Pancreas (tissue), 10 donors: ENCODE results near the gene DSCAM. TPM values are rescaled to one million over a fixed set of nuclear protein-coding genes. Genes with fewer than 3 reads are reported as not detected.
"Not testable (repeated sequence)": the region's sequence is repeated elsewhere in the genome, so short reads cannot be mapped to it uniquely, and the experiment has no call there.

Source experiments
- ATAC-seq, 4 donors: fragments of 200-7000 bp; cut with Tn5 transposase; one replicate each; pipeline versions ENCODE4 v1.8.0 to v1.9.1; 2020; ENCODE audit warnings: mild to moderate bottlenecking in 4 of 4, moderate library complexity in 4 of 4
- DNase-seq, 6 donors: peaks; one replicate each; pipeline ENCODE4 v3.0.0-alpha.2; 2020
- FAIRE-seq: peaks from 2 replicates; lab custom pipeline; 2012; peaks lifted over from hg19 to GRCh38; lab: Jason Lieb, UNC
- H3K27ac ChIP-seq, 4 donors: fragments of 200-600 bp; sonication (generic); 1 replicate in 3 of 4; 2 replicates in 1 of 4; pipeline versions ENCODE4 v1.5.0 to v1.8.0; 2020
- H3K27me3 ChIP-seq, 4 donors: fragments of 200-600 bp; one replicate each; pipeline ENCODE4 v1.8.0; 2021
- H3K36me3 ChIP-seq, 3 donors: fragments of 200-600 bp; sonication (generic) in 1 of 3; one replicate each; pipeline versions ENCODE4 v1.5.0 to v1.8.0; 2020 to 2021
- H3K4me1 ChIP-seq, 3 donors: fragments of 200-600 bp; one replicate each; pipeline ENCODE4 v1.8.0; 2021
- H3K4me3 ChIP-seq, 4 donors: fragments of 200-600 bp; sonication (generic) in 2 of 4; one replicate each; pipeline versions ENCODE4 v1.5.0 to v1.8.0; 2020 to 2021
- H3K9me3 ChIP-seq, 4 donors: fragments of 200-600 bp; one replicate each; pipeline ENCODE4 v1.8.0; 2021
- WGBS, 2 donors: extraction: QIAGEN DNeasy Blood & Tissue Kit; methylation state at CpG; one replicate each; pipeline ENCODE4 v1.1.7; 2013; 5-methylcytosine and 5-hydroxymethylcytosine counted together
- intact Hi-C, 3 donors: fragments of 100-400 bp; cut with DNase I; formaldehyde crosslinking; loops; one replicate each; pipeline versions ENCODE4 v1.11.1 to v1.14.2; 2022
- polyA plus RNA-seq, 2 donors: library from polyadenylated mRNA; stranded (reverse); fragments of 200-250 nt; gene quantifications; one replicate each; pipeline ENCODE4 v1.2.3, GENCODE V29; 2013
- total RNA-seq, 6 donors: library from RNA; stranded (reverse); fragmentation: NEBNext Ultra II Directional in 4 of 6; extraction: Animal tissue kit (Norgen Biotek cat#: 25700) in 4 of 6; gene quantifications; one replicate each; pipeline versions ENCODE4 v1.2.1 to v1.2.4, GENCODE V29; 2021 to 2023
- TF ChIP-seq, protein P1 (sequence below), 4 donors: fragments of 200-600 bp; sonication (generic) in 3 of 4; IDR thresholded peaks; one replicate each; pipeline versions ENCODE4 v1.5.0 to v1.8.0; 2021; ENCODE audit warnings: antibody characterized with exemption in 4 of 4
- donor health status: healthy with polysubstance abuse.
- donor health status: DM: no; HTN: no; CAD: no; lungs with moderate emphysema.
- donor health status: DM: no; HTN: no; CAD: no.
- donor health status: control.
- donor health status: control.
- donor health status: Bipolar disorder and iron deficiency.
- donor health status: DM: yes; HTN: yes; CAD: no.
- donor health status: DM: no; HTN: no; CAD: no.
- donor health status: DM: no; HTN: no; CAD: no.
- donor health status: DM: yes; HTN: yes; CAD: no.

Gene DSCAM
- total and polyA plus RNA-seq, 8 donors: 0.05 to 0.77 (median 0.14) TPM

DNA sequence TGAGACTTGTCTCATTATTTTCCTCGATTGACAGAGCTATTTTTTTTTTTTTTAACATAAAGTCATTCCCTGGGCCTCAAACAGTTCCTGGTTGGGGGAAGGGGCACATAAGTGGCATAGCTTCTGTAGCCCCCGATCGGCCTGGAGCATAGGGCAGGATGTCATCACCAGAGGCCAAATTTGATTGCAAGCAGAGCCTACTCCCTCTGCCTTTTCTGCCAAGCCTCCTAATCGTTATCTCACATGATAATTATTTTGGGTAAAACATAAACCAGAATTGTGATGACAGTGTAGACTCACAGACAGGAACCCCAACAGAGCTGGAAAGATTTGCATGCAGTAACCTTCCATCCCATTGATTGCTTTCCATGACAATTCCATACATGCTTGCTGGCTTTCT lies 574.9 kb downstream of the DSCAM start:
- FAIRE-seq (no peak), ATAC-seq (no peak), DNase-seq (no peak)
- TF ChIP-seq, protein P1, sequence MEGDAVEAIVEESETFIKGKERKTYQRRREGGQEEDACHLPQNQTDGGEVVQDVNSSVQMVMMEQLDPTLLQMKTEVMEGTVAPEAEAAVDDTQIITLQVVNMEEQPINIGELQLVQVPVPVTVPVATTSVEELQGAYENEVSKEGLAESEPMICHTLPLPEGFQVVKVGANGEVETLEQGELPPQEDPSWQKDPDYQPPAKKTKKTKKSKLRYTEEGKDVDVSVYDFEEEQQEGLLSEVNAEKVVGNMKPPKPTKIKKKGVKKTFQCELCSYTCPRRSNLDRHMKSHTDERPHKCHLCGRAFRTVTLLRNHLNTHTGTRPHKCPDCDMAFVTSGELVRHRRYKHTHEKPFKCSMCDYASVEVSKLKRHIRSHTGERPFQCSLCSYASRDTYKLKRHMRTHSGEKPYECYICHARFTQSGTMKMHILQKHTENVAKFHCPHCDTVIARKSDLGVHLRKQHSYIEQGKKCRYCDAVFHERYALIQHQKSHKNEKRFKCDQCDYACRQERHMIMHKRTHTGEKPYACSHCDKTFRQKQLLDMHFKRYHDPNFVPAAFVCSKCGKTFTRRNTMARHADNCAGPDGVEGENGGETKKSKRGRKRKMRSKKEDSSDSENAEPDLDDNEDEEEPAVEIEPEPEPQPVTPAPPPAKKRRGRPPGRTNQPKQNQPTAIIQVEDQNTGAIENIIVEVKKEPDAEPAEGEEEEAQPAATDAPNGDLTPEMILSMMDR (IDR thresholded peaks at IDR 0.05): no peak
- no peaks in the 10 kb centered on the region for H3K9me3 ChIP-seq
- intact Hi-C loops: no loop called here
- H3K4me1 ChIP-seq: no peaks in the 10 kb centered on the region
- 38 to 42% methylated on average over 4 of the region's 4 CpGs for WGBS, 2 donors
- H3K4me3 ChIP-seq: no peak overlapping the region
- H3K27me3 ChIP-seq: no peaks in the 10 kb centered on the region
- no peak overlapping the region for H3K27ac ChIP-seq
- no peaks in the 10 kb centered on the region for H3K36me3 ChIP-seq

DNA sequence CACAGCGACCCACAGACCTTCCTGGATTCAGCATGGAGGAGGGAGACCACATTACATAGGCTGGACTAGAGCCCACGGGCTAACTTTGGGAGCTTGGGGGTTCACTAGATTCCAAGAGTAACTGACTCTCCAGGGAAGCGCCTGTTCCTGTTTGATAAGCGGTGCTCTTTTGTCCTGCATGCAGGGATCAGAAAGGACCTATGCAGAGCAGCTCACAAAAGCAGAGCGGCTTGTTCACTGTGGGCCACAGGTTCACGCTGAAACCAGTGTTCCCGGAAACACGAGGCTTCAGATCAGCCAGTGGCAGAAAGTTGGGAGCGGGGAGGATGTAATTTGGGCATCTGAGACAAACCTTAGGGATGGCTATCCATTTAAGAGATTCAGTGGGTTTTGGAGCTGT lies 575.8 kb downstream of the DSCAM start:
- Histone ChIP-seq H3K4me3 (no peak overlapping the region), H3K4me1 (no peaks in the 10 kb centered on the region), H3K36me3 (no peaks in the 10 kb centered on the region), H3K27ac (no peak overlapping the region), H3K9me3 (no peaks in the 10 kb centered on the region), H3K27me3 (no peaks in the 10 kb centered on the region)
- no peak for FAIRE-seq
- WGBS, 2 donors: 66 to 70% methylated on average over 9 of the region's 9 CpGs
- DNase-seq: no peak
- no peak for ATAC-seq
- TF ChIP-seq, protein P1 (IDR thresholded peaks at IDR 0.05): no peak
- intact Hi-C loops: no loop called here

DNA sequence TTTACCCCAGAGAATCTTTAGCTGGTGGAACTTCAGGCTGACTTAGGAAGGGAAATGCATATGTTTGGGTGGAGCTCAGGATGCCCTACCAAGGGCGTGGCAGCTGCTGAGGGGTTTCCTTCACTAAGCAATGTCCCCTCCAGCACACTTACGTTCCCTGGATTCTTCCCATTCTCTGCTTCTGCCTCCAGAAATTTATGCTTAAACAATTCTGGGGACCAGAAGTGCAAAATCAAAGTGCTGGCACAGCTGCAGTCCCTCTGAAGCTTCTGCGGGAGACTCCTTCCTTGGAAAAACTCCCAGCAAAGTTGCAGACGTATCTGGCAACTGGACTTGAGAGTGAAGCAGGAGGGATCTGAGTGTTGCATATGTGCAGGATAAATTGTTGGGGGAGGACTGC lies 576.9 kb downstream of the DSCAM start:
- 48 to 55% methylated on average over 4 of the region's 4 CpGs for WGBS, 2 donors
- TF ChIP-seq, protein P1 (IDR thresholded peaks at IDR 0.05): no peak
- no peak overlapping the region for H3K27ac ChIP-seq
- intact Hi-C loops: no loop called here
- FAIRE-seq (no peak), DNase-seq (no peak), ATAC-seq (no peak)
- no peaks in the 10 kb centered on the region for H3K27me3 ChIP-seq
- H3K9me3 ChIP-seq: no peaks in the 10 kb centered on the region
- no peak overlapping the region for H3K4me3 ChIP-seq
- no peaks in the 10 kb centered on the region for H3K4me1 ChIP-seq
- no peaks in the 10 kb centered on the region for H3K36me3 ChIP-seq

DNA sequence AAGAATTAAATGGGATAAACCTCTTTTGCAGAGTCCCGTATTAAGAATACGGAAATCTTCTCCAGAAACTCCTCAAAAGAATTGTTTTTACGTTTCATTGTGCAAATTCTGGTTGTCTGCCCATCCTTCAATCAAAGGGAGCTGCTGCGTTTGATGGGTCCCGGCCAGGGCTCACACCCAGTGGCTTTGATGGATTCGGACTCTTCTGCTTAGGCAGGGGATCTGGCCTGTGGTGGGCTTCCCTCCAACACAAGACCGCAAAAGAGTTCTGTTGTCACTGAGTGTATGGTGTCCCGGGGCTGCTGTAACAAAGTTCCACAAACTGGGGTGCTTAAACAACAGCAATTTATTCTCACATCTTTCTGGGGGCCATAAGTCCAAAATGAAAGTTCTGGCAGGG lies 577.7 kb downstream of the DSCAM start:
- no peak overlapping the region for H3K4me3 ChIP-seq
- no peaks in the 10 kb centered on the region for H3K27me3 ChIP-seq
- no peaks in the 10 kb centered on the region for H3K36me3 ChIP-seq
- no peaks in the 10 kb centered on the region for H3K9me3 ChIP-seq
- intact Hi-C loops: no loop called here
- 67 to 80% methylated on average over 8 of the region's 8 CpGs for WGBS, 2 donors
- ATAC-seq (no peak), FAIRE-seq (no peak), DNase-seq (no peak)
- TF ChIP-seq, protein P1 (IDR thresholded peaks at IDR 0.05): no peak
- H3K4me1 ChIP-seq: no peaks in the 10 kb centered on the region
- no peak overlapping the region for H3K27ac ChIP-seq

DNA sequence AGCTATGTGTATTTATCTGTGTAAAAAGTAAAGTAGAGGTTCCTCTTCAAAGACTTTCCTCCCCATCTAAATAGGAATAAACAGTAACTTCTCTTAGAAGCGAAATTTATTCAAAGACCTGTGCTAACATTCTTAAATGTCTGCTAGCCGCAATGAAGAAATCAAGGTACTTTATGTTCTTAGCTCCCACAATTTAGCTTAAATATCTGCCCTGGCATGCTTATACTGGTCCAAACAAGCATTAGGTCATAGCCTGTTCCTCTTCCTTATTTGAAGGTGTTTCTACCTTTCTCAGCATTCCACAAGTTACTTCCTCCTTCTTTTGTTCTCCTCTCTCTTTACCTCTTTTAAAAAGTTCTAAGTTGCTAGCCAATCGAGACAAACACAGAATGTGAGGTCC lies 588.5 kb downstream of the DSCAM start:
- H3K27ac ChIP-seq, H3K36me3 ChIP-seq, intact Hi-C loops, H3K4me1 ChIP-seq, ATAC-seq, H3K9me3 ChIP-seq, DNase-seq, H3K27me3 ChIP-seq, H3K4me3 ChIP-seq, FAIRE-seq: not testable (repeated sequence)
- WGBS, 2 donors: 69 to 70% methylated on average over 3 of the region's 3 CpGs
